Activated T-cell treated with anti-CD3 and anti-CD28 coated beads, Interleukin-2, amount 50 U/mL, for 48 hours (primary cell): ENCODE results near the gene CAMK1.
A peak's percentile ranks its signal among the peaks of the same experiment; 100 is the strongest.

Source experiments
- DNase-seq, 2 experiments: peaks; one replicate each; pipeline ENCODE4 v3.0.0-alpha.2; 2020

Gene CAMK1

DNA sequence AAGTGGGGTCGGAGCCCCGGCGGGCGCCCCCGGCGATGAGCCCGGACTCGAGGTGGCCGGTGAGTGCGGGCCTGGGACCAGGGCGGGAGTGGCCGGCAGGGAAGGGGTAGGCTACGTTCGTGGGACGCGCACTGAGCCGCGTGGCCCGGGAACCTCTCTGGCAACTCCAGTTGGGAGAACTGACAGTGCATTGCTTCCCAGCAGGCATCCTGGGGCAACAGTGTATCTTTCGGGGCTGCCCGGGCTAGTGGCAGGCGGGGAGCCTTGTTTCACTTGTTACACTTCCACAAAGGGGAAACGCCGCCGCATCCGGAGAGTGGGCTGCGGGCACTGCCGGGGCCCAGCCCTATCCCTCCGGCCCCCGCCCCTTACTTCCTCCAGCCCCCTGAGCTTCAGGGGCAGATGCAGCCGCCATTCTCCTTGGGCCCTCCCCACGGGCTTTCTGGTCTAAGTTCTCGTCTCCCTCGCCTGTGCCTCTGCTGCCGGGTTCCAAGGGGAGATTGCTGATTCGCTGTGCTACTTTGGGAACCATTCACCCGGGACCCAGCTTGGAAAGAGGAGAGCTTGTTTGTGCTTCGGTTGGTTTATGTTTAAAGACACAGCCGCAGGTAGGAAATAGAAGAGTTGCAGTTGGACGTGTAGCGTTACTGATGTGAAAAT is 37.5 kb downstream of the CAMK1 start:
- peak; percentile 61 to 65 for DNase-seq

DNA sequence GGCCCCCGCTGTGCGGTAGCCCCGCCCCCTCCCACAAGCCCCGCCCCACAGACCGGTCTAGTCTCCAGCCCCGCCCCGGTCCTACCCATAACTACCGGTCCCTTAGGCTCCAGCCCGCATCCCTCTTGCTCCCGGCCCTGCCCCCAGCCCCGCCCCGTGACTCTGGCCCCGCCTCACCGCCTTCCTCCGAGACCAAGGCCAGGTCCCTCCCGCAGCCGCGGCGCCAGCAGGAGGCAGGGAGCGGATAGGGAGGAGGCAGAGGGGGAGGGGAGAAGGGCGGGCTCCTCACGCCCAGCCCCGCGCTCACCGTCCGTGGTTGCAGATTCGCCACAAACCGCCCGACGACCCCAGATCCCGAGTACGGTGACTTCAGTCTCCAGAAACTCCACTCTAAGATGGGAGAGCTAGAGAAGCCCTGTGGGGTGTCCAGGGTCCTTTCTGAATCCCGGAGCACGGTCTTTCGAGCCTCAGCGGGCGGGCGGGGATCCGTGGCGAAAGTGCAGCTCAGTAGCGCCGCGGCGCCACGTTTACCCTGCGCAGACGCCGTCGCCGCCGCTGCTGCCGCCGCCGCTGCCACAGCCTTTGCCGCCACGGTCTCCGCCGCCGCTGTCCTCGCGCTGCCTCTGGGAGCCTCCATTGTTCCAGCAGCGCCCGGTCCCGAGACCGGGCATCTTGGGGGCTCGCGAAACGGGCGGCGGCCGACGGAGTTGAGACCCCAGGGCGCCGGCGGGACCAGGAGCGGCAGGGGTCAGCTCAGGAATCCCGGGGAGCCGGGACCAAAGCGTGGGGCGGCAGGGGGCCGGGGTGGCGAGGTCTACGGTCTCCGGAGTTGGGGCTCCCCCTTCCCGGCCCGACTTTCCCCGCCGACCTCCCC is 38.3 kb downstream of the CAMK1 start, which contains the start of gene BRPF1:
TSS of gene BRPF1 (plus strand) at position 530 of the 874 bp plus-strand sequence. CDS start 2,406 bp downstream, outside the sequence.
- peak; percentile 99 for DNase-seq

DNA sequence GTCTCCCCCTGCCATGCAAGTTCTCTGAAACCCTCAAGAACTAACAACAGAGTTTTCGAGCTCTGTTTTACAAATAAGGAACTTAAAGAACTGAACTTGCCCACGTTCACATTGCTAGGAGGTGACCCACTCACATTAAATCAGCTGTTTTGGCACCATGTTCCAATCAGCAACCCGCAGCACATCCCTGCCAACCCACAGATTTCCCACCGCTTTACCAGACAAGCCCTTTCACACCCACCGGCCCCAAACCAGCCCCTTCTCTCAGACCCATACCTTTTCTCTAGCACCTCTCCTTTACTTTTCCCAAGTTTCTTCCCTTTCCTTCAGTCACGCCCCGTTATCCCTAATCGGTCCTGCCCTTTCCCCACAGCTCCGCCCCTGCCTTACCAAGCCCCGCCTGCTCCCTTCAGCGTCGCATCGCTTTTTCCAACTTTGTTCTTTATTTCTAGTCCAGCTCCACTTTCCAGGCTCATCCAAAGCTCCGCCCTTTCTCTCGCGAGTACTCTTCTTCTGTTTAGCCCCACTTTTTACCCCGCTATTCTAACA is 39.0 kb downstream of the CAMK1 start:
- DNase-seq = no peak

DNA sequence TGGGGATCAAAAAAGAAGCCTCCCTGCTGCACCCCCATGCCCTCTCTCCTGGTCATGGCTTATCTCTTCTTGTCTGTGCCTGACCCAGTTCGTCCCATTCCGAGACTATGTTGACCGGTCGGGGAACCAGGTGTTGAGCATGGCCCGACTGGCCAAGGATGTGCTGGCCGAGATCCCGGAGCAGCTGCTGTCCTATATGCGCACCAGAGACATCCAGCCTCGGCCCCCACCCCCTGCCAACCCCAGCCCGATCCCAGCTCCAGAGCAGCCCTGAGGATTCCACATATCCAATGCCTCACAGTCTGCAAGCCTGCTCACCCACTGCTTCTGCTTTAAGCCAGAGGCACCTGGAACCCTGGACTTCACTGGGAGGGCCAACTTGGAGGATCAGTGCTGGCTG is 40.3 kb downstream of the CAMK1 start:
- DNase-seq = no peak

DNA sequence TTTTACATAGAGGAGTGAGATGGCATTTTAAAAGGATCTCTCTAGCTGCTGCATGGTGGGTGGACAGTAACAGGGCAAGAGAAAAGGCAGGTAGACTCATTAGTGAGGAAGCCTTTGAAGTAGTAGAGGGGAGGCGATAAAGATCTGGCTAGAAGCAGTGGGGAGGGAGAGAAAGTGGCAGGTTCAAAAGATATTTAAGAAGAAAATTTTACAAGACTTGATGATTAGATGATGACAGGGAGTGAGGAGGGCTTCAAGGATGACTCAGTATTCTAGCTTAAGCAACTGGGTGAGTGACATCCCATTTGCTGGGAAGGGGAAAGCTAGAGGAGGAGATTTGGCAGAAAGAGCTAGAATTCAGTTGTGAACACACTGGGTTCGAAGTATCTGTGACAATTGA is 42.0 kb downstream of the CAMK1 start:
- DNase-seq = no peak

DNA sequence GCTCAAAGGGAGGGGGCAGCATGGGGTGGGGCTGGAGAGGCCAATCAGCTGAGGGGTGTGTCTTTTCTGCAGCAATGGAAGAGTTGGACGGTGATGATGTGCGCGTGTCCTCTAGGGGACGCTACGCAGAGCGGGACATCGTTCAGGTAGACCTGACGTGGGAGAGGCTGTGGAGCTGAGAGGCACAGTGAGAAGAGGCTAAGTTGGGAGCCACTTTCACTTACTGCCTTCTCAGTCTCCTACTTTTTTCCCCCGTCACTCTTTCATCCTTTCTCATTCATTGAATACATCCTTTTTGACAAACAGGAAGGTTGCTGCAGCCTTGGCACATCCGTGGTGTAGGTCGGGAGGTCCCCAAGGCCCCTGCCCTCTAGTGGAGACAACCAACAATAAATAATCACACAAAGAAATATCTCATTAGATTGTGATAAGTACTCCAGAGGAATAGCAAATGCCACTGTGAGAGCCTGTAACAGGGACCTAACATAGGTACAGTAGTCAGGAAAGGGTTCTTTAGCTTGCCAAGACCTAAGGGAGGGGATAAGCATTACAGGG is 42.6 kb downstream of the CAMK1 start:
- peak; percentile 73 to 77 for DNase-seq

- no peak for DNase-seq
Observed at GRCh38 chr3:9725775-9726515, 43.8 kb downstream of the CAMK1 start.

- no peak for DNase-seq
Observed at GRCh38 chr3:9721700-9722060, 48.1 kb downstream of the CAMK1 start.

- no peak for DNase-seq
Observed at GRCh38 chr3:9721015-9721699, 48.6 kb downstream of the CAMK1 start.

DNA sequence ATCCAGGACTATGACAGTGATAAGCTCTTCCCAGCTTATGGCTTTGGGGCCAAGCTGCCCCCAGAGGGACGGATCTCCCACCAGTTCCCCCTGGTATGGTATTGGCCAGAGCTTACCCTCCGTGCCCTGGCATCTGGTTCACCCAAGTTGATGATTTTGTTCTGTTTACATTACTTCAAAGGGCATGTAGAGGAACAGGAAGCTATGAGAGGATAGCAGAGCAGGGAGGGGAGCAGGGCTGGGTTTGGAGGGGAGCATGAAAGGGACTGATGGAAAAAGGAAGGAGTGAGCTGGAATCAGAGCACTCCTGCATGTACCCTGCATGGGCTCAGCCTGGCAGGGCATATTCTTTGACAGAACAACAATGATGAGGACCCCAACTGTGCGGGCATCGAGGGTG is 51.6 kb downstream of the CAMK1 start:
- DNase-seq = no peak

- DNase-seq = no peak
Observed at GRCh38 chr3:9717563-9717962, 52.2 kb downstream of the CAMK1 start.

DNA sequence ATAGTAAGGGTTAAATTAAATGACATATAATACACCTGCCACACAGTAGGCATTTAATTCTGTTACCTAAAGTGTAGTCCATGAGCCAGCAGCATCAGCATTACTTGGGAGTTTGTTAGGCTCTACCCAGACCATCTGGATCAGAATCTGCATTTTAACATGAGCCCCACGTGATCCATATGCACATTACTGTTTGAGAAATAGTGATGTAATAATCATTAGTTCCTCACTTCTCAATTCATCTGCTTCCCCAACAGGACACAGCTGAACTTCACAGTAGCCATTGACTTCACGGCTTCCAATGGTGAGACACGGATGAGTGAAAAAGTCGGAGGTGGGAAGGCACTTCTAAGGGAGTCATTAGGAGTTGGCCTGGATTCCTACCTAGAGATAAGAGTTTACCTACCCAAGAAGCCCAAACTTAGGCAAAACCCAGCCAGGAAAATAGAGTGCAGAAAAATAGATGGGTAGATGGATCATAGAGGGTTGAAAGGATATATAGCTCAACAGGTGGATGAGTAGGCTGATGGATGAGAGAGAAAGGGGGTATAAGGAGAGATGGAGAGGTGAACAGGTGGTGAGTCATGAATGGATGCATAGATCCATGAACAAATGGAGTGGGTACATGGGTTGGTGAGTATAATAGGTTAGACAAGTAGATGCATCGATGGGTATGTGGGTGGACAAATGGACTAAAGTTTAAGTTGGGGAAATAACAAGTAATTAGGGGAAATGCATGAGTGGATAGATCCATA is 52.8 kb downstream of the CAMK1 start:
- DNase-seq = no peak

- DNase-seq = peak; percentile 57 to 65
Observed at GRCh38 chr3:9715764-9716437, 53.8 kb downstream of the CAMK1 start.

GRCh38 chr3:9715136-9715535 is 54.6 kb downstream of the CAMK1 start:
- DNase-seq = no peak

GRCh38 chr3:9713142-9713541 is 56.6 kb downstream of the CAMK1 start:
- DNase-seq = no peak

DNA sequence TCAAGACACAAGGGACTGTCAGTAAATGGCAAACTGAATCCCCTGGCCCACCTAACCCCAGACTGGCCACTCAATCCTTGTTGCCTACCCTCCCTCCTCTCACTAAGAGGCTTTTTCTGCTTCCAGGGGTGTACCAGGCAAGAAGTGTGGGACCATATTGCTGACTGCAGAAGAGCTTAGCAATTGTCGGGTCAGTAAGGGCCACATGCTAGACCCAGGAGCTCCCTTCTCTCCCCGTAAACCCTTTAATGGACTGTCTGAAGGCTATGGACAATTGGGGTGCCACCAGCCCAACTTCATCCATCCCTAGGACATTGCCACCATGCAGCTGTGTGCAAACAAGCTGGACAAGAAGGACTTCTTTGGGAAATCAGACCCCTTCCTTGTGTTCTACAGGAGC is 57.3 kb downstream of the CAMK1 start:
- DNase-seq = no peak

DNA sequence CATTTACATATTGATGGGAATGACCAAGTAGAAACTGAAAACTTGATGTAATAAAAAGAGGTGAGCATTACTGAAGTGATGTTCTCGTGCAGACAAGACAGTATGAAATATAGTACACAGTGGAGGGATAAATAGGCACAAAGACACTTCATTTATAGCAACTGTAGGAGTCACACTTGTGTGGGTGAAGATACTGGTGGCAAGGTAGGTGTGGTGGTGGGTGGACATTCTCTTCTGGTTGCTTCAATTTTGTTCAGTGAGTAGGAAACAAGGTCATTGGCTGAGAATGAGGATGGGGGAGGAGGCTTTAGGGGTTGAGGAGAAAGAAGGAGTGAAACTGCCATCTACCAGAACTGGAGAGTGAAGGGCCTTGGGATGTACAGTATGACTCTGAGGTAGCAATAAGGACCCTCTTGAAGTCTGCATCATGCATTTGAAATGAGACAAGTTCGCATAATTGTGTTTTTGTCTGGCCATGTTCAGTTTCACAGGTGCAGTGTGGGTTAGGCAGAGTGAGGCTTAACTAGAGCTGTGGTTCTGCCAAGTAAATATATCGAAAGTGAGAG is 59.5 kb downstream of the CAMK1 start:
- DNase-seq = no peak
